ENCODE data around the gene PLSCR1.
A peak's percentile ranks its signal among the peaks of the same experiment; 100 is the strongest.

The PLSCR1 gene

DNA sequence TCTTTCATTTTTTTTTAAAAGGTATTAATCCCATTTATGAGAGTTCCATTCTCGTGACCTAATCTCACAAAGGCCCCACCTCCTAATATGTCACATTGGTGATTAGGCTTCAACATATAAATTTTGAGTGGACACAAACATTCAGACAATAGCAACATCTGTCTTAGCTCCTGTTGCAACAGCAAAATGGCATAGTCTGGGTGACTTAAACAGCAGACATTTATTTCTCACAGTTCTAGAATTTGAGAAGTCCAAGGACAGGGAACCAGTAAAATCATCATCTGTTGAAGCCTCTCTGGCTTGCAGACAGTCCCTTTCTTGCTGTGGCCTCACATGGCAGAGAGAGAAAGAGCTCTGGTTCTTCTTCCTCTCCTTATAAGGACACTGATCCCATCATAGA, 71.8 kb downstream of the PLSCR1 start:
- no peak for DNase-seq (ENCODE audit: low spot score)

DNA sequence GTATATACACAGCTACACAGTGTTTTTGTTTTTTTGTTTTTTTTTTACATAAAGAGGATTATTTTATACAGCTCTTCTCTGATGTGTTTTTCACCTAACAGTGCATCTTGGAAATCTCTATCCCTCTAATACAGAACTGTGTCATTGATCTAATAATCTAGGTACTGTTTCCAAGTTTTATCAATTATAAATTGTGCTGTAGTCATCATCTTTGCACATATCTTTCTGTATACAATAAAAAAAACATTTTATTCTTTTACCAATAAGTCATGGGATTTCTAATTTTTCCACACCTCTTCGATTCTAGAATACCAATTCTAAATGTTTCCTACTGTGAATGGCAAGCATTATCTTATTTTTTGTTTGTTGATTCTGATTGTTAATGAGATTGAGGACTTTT, 73.4 kb downstream of the PLSCR1 start:
- no peak for DNase-seq (ENCODE audit: low spot score)

DNA sequence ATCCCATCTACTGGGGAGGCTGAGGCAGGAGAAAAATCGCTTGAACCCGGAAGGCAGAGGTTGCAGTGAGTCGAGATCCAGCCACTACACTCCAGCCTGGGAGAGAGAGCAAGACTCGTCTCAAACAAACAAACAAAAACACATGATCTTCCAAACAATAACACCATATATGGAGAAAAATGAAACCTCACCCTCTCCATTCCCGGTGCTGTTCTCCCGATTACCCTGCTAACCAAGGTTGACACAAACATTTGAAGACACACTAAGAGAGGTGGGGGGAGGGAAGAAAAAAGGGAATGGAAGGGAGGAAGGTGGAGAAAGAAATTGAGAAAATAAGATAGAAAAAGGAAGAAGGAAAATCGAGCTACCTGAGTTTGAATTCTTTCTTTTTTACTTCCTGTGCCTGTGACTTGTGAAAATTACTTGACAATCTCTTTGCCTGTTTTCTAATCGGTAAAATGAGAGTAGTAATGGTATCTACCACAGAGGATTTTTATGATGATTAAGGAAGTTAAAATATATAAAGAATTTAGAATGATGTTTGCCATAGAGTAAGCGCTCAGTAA, 73.9 kb downstream of the PLSCR1 start:
- no peak for DNase-seq (ENCODE audit: low spot score)

DNA sequence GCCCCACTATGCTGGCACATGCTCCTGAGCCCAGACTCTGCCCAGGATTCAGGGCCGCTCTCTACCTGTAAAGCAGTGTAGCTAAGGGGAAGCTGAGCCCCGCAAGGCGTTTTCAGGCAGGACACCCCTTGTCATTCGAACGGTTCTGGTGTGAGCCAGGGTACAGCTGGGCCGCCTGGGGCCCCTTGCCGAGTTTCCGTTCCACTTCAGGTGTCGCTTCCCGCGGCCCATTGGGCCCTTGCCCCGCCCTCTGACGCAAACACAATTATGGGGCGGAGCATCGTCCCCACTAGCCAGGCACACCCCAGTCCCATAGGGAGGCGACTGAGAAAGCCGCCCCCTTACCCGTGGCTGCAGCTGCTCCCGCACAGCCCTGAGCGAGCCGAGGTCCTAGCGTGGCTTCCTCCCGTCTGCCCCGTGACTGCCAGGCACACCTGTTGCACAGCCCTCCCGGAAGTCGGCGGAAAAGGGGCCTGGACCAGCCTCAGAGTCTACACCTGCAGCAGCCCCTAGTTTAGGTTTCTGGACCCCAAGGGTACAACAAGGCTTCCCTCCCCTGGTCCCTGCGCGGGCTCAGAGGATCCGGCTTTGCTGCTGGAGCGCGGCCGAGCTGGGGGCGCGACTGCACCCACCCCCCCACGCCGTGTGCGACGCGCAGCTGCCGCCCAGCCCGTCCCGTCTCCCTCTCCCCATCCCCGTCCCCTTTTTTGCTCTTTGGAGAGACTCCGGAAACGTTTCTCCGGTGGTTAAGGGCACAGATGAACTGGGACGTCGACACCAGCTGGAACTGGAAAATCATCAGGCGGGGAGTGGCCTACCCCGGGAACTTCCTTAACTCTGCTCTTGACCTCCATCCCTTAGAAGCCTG, 75.0 kb downstream of the PLSCR1 start, which contains the start of gene PLSCR2:
TSS of gene PLSCR2 (minus strand) at position 412 of the 868 bp plus-strand sequence. CDS start 9,657 bp downstream, outside the sequence.
- peak; percentile 56 for DNase-seq (ENCODE audit: low spot score)

DNA sequence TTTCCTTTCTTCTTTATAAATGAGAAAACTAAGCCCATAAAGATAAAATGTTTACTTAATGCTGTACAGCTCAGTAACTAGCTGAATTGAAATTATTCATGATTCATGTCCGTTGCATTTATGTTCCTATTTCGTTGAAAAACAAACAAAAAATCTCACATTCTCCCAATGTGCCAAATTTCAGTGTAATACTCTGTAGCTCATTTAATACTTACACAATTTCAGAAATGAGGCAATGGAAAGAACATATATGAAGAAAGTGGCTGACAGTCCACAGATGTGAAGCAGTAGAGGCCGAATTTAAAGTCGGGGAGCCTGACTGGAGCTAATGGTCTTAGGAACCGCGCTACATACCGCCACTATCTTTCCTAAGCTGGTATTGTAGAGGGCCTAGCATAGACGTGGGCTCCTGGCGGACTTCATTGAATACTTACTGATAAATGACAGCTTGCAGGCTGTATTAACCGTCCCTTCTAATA, 75.7 kb downstream of the PLSCR1 start:
- peak; percentile 11 for DNase-seq (ENCODE audit: low spot score)

DNA sequence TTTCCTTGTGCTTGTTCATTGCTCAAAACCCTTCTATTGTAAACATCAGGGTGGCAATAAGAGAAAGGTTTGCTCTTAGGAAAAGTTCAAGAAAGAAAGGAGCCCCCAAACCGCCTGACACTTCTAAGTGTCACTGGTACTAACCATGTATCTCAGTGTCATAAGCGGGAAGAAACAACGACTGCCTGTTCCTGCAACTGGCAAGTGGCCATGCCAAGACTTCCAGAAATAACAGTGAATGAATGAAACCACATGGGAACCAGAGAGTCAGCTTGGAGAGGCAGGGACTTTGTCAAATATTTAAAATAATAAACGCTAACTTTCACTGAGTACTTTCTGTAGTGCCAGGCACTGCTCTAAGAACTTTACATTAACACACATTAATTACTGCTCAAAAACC, 76.2 kb downstream of the PLSCR1 start:
- DNase-seq (ENCODE audit: low spot score): no peak

DNA sequence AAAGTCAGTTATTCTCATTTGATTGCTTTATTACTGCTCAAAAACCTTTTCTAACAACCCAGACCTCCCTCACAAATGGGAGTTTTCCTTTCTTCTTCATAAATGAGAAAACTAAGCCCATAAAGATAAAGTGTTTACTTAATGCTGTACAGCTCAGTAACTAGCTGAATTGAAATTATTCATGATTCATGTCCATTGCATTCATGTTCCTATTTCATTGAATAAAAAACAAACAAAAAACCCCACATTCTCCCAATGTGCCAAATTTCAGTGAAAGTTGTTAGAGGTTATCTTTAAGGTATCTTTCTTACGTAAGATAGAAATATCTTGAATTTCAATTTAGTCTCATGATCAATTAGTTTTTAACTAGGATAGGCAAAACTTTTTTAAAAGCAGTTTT, 77.8 kb downstream of the PLSCR1 start:
- no peak for DNase-seq (ENCODE audit: low spot score)

DNA sequence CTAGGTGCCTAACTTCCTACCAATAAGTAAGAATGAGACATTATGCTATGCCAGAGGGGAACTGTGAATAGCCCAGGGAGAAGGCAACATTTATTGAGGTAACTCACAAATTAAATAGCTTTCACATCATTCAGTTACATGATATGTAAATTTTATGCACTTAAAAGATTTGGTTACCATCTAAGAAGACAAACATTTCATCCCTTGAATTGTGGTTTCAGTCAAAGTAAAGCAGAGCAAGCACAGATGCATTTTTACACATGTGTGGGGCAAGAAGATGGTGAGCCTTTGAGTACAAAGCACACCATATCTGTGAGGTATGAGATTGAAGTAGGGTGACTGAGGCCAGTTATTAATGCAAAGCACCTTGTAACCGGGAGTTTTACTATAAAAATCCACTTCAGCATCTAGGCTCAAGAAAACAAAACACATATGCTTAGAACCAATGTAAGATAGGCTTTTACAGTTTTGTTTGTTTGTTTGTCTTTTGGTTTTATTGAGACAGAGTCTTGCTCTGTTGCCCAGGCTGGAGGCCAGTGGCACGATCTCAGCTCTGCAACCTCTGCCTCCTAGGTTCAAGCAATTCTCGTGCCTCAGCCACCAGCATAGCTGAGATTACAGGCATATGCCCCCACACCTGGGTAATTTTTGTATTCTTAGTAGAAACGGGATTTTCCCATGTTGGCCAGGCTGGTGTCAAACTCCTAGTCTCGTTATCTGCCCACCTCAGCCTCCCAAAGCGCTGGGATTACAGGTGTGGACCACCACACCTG, 78.5 kb downstream of the PLSCR1 start:
- DNase-seq (ENCODE audit: low spot score): no peak

Measured in hematopoietic multipotent progenitor cell treated with erythropoietin and hydrocortisone succinate and interleukin-3 and kit ligand, for 15 days (in vitro differentiated cells).